GOT3 (cell line): Measurements from ENCODE around the gene AMBRA1.

ENCODE experiments used
- DNase-seq: peaks from one replicate; lab custom pipeline; 2025; ENCODE audit warnings: mixed read lengths; lab: John Stamatoyannopoulos, UW

Gene AMBRA1

DNA sequence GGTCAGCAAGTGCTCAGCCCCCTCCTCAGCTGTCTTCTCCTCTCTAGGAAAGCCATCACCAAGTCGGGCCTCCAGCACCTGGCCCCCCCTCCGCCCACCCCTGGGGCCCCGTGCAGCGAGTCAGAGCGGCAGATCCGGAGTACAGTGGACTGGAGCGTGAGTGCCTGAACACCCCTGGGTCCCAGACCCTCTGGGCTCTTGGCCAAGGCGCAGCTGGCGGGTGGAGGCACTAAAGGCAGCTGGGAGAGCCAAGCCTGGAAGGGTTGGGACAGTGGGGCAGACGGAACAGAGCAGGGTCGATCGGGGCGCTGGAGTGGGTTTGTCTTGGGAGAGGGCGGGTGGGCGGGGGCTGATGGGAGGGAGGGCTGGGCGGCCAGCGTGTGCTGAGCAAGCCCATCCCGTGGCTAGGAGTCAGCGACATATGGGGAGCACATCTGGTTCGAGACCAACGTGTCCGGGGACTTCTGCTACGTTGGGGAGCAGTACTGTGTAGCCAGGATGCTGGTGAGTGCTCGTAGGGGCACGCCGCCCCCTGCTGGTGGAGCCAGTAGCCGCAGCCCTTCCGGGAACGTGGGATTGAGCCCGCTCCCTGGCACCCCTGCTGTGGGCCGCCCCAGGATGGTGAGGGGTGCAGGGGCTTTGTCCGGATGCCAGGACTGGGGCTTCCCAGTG, 226.4 kb downstream of the AMBRA1 start:
- no peak for DNase-seq

GRCh38 chr11:46366661-46367161, 227.1 kb downstream of the AMBRA1 start:
- no peak for DNase-seq

DNA sequence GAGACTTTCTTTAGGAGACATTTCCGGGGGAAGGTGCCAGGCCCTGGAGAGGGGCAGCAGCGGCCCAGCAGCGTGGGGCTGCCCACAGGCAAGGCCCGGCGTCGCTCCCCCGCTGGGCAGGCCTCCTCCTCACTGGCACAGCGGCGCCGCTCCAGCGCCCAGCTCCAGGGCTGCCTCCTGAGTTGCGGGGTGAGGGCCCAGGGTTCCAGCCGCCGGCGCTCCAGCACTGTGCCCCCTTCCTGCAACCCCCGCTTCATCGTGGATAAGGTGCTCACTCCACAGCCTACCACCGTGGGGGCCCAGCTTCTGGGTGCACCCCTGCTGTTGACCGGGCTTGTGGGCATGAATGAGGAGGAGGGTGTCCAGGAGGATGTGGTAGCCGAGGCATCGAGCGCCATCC, 227.6 kb downstream of the AMBRA1 start:
- no peak for DNase-seq

DNA sequence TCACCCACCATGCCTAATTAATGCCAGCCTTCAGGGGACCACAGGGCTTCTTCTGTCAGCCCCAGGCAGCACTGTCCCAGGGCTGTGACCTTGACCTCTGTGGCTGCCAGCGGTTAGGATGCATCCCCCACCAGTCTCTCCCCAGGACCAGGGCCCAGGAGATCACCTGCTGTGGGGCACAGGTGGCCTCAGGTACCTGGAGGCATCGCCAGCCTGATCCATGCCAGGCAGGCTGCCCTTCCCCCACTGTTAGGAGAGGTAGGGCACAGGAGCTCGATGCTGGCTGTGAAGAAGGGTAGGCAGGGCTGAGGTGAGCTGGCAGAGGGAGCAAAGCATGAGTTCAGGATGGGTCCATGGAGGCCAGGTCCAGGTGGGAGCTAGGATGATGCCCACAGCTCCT, 229.0 kb downstream of the AMBRA1 start:
- DNase-seq = no peak

DNA sequence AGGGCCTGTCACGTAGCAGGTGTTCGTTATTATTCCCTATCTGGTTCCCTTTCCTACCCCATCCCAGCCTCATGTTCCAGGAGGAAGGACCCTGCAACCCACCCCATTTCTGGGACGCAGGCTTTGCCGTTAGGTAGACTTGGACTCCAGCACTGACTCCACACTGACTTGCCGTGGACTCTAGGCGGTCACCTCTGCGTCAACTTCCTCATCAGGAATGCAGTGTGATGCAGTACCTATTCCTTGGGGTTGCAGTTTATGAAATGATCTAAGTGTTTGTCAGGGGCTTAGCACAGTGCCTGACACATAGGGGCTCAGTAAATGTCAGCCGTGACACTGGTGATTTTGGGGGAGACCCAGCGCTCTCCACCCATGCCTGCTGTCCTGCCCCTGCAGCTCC, 229.8 kb downstream of the AMBRA1 start:
- no peak for DNase-seq

- DNase-seq = no peak
Measured at GRCh38 chr11:46363455-46364005, 230.3 kb downstream of the AMBRA1 start.

GRCh38 chr11:46363031-46363407, 230.8 kb downstream of the AMBRA1 start:
- no peak for DNase-seq

- DNase-seq = no peak
Measured at GRCh38 chr11:46362156-46363030, 231.4 kb downstream of the AMBRA1 start.

DNA sequence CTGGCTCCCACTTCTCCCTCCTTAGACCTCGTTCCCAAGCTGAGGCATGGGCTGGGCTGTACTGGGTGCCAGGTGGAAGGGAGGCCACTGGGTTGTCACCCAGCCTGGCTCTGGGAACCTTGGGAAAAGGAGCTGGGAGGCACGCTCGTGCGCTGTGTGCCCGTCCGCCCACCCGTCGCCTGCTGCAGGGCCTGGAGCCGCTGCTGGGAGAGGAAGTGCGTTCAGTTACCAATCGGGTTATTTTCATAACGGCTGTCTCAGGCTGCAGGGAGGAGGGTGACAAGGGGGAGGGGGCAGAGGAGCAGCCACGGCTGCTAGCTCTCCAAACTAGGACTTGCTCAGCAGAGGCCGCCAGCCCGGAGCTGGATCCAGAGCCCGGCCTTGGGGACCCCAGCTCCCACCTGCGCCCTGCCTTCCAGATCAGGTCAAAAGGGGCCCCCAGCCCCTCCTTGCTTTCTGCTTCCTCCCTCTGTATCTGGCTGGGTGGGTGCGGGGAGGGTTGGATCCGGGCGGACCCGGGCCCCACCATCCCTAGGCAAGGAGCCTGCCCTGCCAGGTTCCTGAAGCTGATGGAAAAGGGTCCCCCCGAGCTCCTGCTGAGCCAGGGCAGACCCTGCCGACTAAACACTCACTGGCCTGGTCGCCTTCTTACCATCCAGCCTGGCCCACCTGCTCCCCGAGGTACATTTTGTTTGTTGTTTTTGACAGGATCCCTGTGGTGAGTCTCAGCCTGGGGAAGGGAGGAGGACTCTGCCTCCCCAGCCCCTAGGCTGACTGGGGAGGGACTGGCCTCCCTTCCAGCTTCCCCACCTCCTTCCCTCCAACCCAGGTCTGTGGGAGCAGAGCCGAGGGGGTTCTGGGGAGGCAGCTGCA, 232.3 kb downstream of the AMBRA1 start:
- DNase-seq = no peak

DNA sequence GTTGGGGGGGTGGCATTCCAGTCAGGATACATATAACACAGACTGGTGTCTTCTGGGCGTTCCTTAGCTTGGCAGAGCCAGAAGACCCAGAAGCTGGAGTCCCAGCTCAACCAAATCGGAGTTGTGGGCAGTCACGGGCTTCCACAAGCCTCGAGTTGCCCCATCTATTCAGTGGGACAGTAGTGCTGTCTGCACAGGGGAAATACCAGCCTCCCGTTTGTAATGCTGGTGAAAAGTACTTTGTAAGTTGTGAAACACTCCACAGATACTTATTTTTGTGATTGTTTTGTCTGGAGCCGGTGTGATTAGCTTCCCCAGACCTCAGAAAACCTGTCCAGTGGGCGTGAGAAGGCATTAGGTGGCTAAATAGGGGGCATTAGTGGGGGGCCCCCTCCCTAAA, 232.9 kb downstream of the AMBRA1 start:
- DNase-seq = no peak

DNA sequence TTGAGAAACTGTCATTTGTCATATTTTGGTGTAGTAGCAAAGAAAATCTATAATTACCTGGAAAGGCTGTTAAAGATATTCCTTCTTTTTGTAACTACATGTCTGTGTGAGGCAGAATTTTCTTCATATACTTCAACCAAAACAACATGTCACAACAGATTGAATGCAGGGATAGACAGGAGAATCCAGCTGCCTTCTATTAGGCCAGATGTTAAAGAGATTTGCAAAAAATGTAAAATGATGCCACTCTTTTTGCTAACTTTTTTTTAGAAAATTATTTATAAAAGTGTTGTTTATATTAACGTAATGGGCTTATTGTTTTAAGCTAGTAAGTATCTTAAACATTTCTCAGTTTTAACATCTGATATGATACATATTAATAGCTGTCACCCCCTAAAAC, 233.9 kb downstream of the AMBRA1 start:
- DNase-seq = no peak

GRCh38 chr11:46357483-46357936, 236.3 kb downstream of the AMBRA1 start:
- no peak for DNase-seq

GRCh38 chr11:46356924-46357482, 236.8 kb downstream of the AMBRA1 start:
- no peak for DNase-seq

DNA sequence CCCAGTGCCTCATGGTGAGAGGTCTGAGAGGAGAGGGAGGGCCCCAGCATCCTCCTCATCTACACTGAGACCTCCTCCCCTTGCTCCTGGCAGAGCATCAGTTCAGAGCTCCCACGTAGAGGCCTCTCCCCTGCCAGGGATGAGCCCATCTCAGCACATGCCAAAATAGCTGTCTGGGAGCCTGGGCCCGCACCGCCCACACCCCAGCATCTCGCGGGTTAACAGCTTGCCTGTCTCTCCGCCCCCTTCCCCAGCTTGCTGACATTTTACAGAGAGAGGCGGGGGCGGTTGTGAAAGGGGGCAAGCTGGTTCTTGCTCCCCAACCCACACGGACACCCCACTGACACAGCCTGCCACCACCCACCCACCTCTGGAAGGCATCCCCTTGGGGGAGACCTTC, 240.1 kb downstream of the AMBRA1 start:
- no peak for DNase-seq

DNA sequence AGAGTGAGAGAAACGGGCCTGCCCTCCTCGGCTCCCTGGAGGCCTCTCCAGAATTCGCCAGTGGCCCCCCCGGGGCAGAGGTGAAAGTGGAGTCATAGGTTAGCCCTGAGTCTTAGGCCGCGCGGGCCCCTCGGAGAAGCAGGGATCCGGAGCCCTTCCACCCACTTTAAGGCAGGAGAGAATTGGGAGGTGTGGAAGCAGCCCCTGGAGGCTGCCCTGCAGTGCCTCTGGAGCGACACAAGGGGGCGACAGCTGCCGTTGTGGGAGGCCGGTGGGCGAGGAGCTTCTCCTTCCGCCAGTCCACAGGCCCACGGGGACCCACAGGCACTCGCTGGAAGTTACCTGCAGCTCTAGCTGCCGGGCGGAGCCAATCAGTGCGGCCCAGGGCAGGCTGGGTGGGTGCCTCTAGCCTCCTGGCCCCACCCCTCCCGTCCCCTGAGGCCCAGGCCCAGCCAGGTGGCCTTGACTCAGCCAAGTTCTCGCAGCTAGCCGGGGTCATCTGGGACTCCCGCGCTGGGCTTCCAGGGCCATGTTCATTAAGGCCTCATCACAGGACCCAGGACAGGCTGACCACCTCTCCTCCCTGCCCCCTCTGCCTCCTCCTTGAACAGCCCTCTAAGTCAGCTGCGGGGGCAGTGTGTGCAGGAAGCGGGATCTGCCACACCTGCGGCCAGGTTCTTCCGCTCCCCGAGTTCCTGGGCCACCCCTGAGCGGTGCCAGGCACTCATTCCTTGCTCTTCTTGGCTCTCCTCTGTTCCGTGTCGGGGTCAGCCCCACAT, 241.6 kb downstream of the AMBRA1 start:
- no peak for DNase-seq

- DNase-seq = no peak
Measured at GRCh38 chr11:46351606-46352005, 242.2 kb downstream of the AMBRA1 start.

DNA sequence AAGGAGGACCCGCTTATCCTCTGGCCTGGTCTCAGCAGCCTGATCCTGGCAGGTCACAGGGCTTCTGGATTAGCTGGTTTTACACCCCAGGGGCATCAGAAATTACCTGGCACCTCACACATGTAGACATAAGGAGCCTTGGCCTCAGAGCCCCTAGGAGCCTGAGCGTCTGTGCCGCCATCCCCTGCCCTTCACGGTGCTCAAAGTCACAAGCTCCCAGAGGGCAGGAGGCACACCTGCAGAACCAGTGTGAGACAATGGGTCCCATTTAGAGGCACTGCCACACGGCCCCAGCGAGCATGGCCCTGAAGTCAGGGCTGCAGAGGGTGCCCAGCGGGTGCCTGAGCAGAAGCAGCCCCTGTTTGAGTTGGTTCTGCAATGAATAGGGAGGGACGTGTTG, 242.7 kb downstream of the AMBRA1 start:
- no peak for DNase-seq

DNA sequence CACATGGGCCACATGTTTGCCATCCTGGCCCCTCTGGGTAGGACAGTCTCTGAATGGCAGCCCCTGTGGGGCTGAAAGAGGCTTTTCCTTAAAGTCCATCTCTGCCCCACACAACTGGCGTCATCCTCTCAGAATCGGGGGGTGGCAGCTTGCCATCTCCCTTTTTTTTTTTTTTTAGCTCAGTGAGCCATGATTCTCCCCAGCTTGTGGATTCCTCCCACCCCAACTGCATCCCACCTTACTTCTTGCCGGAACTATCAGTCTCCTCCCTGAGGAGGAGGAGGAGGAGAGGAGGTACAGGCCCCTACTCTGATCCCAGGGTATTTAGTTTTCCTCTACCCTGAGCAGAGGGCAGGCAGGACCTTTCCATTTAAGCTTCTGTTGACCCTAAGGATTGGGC, 243.1 kb downstream of the AMBRA1 start:
- no peak for DNase-seq

DNA sequence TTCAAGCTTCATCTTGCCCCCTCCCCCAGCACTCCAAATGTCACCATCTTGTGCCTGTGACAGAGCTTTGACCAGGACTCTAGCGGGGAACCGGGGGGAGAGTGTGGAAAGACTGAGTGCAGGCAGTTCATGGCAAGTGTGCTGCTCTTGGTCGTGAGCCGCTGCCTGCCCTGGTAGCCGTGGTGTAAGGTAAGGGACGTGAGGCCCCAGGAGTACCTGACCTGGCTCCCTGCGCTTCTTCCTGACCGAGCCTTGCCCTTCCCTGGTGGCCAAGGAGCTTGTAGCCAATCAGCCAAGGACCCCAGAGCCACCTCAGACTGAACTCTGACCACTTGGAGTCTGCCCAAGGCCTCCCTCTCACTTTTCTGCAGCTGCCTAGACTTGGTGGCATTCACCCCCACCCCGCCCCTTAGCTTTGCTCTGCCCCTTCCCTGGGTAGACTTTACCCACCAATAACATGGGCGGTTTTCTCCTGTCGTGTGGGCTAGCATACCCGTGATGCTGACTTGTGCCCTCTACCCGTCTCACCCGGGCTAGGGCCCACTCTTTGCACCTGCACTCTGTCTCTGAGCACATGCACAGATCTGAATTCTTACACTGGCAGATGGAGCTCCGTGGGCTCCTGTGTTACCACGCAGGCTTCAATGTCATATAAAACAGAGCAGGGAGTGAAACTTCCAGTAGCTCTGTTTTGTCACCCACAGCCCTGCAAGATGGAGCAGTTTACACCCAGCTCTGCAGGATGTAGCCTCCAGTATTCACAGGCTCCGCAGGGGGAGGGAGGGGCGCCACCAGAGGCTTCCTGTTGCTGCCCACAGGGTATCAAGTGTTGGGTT, 245.0 kb downstream of the AMBRA1 start:
- no peak for DNase-seq
